EH (cell line): ENCODE measurements around the gene G6PC2.

ENCODE experiments used
- DNase-seq: peaks from one replicate; pipeline ENCODE4 v3.0.0-alpha.2; 2015; ENCODE audit warnings: low read depth

Gene G6PC2

GRCh38 chr2:168945508-168945907 is 44.4 kb downstream of the G6PC2 start:
- no peak for DNase-seq

- DNase-seq, result peak; percentile 19
Measured at GRCh38 chr2:168948621-168949212, 47.6 kb downstream of the G6PC2 start.

- no peak for DNase-seq
Measured at GRCh38 chr2:168949324-168949723, 48.2 kb downstream of the G6PC2 start.

- no peak for DNase-seq
Measured at GRCh38 chr2:168951871-168952270, 50.8 kb downstream of the G6PC2 start.

GRCh38 chr2:168952424-168952823 is 51.3 kb downstream of the G6PC2 start:
- DNase-seq, result no peak

GRCh38 chr2:168954256-168954655 is 53.2 kb downstream of the G6PC2 start:
- no peak for DNase-seq

- no peak for DNase-seq
Measured at GRCh38 chr2:168955321-168955720, 54.2 kb downstream of the G6PC2 start.

GRCh38 chr2:168956392-168956791 is 55.3 kb downstream of the G6PC2 start:
- DNase-seq, result no peak
